ENCODE measurements around the gene KCNMB1.

Gene KCNMB1

DNA sequence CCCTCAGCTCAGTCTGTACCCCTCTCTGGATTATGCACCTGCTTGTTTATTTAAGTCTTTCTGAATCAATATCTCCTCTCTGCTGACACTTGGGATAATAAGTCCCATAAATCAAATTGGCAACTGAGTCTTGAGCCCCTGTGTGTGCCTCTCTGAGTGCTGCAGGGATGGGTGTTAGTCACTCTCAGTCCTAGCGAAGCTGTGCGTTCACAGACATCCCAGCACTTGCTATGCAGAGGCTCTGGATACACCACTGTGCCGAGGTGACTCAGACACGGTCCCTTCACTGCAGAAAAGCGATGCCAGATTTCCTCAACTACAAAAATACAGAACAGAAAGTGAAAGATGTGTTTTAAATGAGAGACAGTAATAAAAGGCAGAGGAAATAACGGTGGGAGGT lies 4.1 kb upstream of the KCNMB1 start:
- Histone ChIP-seq H3K27ac (ENCODE audit: poor library complexity, severe bottlenecking) (no peak overlapping the region), H3K27me3 (ENCODE audit: insufficient read depth, poor library complexity, severe bottlenecking) (peaks cover 28% of the 10 kb centered on the region), H3K4me3 (ENCODE audit: severe bottlenecking) (no peak overlapping the region), H3K36me3 (ENCODE audit: low read depth) (no peaks in the 10 kb centered on the region), H3K9me3 (ENCODE audit: severe bottlenecking) (no peaks in the 10 kb centered on the region), H3K4me1 (ENCODE audit: insufficient read depth, poor library complexity, severe bottlenecking) (no peaks in the 10 kb centered on the region)
- no peak for TF ChIP-seq CTCF (IDR thresholded peaks at IDR 0.05; ENCODE audit: poor library complexity, severe bottlenecking)
- DNase-seq (ENCODE audit: low spot score): no peak
- no peak for ATAC-seq (ENCODE audit: low read depth)

DNA sequence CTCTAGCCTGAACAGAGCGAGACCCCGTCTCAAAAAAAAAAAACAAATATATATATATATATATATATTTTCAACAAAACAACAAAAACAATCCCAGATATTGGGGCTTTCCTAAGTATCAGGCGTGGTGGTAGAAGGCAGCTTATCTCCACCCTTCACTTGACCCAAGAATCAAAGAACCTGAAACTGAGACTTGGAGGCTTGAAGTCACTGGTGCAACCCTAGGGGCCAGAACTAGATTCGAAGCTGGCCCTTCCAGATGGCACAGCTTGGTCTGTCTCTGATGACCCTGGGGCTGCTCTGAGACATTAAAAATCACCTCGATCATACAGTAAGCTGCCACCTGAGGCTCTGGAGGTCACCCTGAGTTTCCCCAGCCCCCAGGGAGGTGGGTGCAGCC lies 1.3 kb upstream of the KCNMB1 start:
- H3K4me3 ChIP-seq (ENCODE audit: severe bottlenecking): no peak overlapping the region
- H3K36me3 ChIP-seq (ENCODE audit: low read depth): no peaks in the 10 kb centered on the region
- no peaks in the 10 kb centered on the region for H3K4me1 ChIP-seq (ENCODE audit: insufficient read depth, poor library complexity, severe bottlenecking)
- peaks cover 2% of the 10 kb centered on the region for H3K27me3 ChIP-seq (ENCODE audit: insufficient read depth, poor library complexity, severe bottlenecking)
- no peak for TF ChIP-seq CTCF (IDR thresholded peaks at IDR 0.05; ENCODE audit: poor library complexity, severe bottlenecking)
- DNase-seq (ENCODE audit: low spot score) (no peak), ATAC-seq (ENCODE audit: low read depth) (no peak)
- no peaks in the 10 kb centered on the region for H3K9me3 ChIP-seq (ENCODE audit: severe bottlenecking)
- H3K27ac ChIP-seq (ENCODE audit: poor library complexity, severe bottlenecking): no peak overlapping the region

GRCh38 chr5:170389550-170389892 lies 354 bp upstream of the KCNMB1 start:
- TF ChIP-seq CTCF (IDR thresholded peaks at IDR 0.05; ENCODE audit: poor library complexity, severe bottlenecking): no peak
- DNase-seq (ENCODE audit: low spot score) (no peak), ATAC-seq (ENCODE audit: low read depth) (no peak)
- Histone ChIP-seq H3K4me3 (ENCODE audit: severe bottlenecking) (no peak overlapping the region), H3K27ac (ENCODE audit: poor library complexity, severe bottlenecking) (no peak overlapping the region), H3K9me3 (ENCODE audit: severe bottlenecking) (no peaks in the 10 kb centered on the region), H3K27me3 (ENCODE audit: insufficient read depth, poor library complexity, severe bottlenecking) (no peaks in the 10 kb centered on the region), H3K36me3 (ENCODE audit: low read depth) (no peaks in the 10 kb centered on the region), H3K4me1 (ENCODE audit: insufficient read depth, poor library complexity, severe bottlenecking) (no peaks in the 10 kb centered on the region)

- Histone ChIP-seq H3K27me3 (ENCODE audit: insufficient read depth, poor library complexity, severe bottlenecking) (no peaks in the 10 kb centered on the region), H3K27ac (ENCODE audit: poor library complexity, severe bottlenecking) (no peak overlapping the region), H3K36me3 (ENCODE audit: low read depth) (no peaks in the 10 kb centered on the region), H3K4me3 (ENCODE audit: severe bottlenecking) (no peak overlapping the region), H3K4me1 (ENCODE audit: insufficient read depth, poor library complexity, severe bottlenecking) (no peaks in the 10 kb centered on the region), H3K9me3 (ENCODE audit: severe bottlenecking) (no peaks in the 10 kb centered on the region)
- TF ChIP-seq CTCF (IDR thresholded peaks at IDR 0.05; ENCODE audit: poor library complexity, severe bottlenecking): no peak
- ATAC-seq (ENCODE audit: low read depth) (no peak), DNase-seq (ENCODE audit: low spot score) (no peak)
Observed at GRCh38 chr5:170387775-170388639, 1.2 kb downstream of the KCNMB1 start.

GRCh38 chr5:170386743-170387395 lies 2.3 kb downstream of the KCNMB1 start:
- H3K27me3 ChIP-seq (ENCODE audit: insufficient read depth, poor library complexity, severe bottlenecking): no peaks in the 10 kb centered on the region
- no peak overlapping the region for H3K27ac ChIP-seq (ENCODE audit: poor library complexity, severe bottlenecking)
- ATAC-seq (ENCODE audit: low read depth): no peak
- no peaks in the 10 kb centered on the region for H3K36me3 ChIP-seq (ENCODE audit: low read depth)
- no peak for DNase-seq (ENCODE audit: low spot score)
- no peak for TF ChIP-seq CTCF (IDR thresholded peaks at IDR 0.05; ENCODE audit: poor library complexity, severe bottlenecking)
- H3K4me1 ChIP-seq (ENCODE audit: insufficient read depth, poor library complexity, severe bottlenecking): no peaks in the 10 kb centered on the region
- H3K9me3 ChIP-seq (ENCODE audit: severe bottlenecking): no peaks in the 10 kb centered on the region
- no peak overlapping the region for H3K4me3 ChIP-seq (ENCODE audit: severe bottlenecking)

Data from RWPE2 (cell line).